Measurements from ENCODE around the gene GANC. TPM values are rescaled to one million over a fixed set of nuclear protein-coding genes. Genes with fewer than 3 reads are reported as not detected.

Gene GANC
- total and polyA plus RNA-seq, 2 donors: 12.2 to 39.3 TPM

Other genes with a start within 250 kb of the GANC start
- gene PLA2G4D, start 178.6 kb upstream of the GANC start, total RNA-seq: not detected
- 0.03 TPM for gene PLA2G4D, start 178.6 kb upstream of the GANC start, polyA plus RNA-seq
- gene PLA2G4F, start 116.6 kb upstream of the GANC start, total RNA-seq: 3.1 TPM
- 2.7 TPM for gene PLA2G4F, start 116.6 kb upstream of the GANC start, polyA plus RNA-seq
- gene VPS39, start 64.9 kb upstream of the GANC start, total RNA-seq: 57.3 TPM
- 43.8 TPM for gene VPS39, start 64.9 kb upstream of the GANC start, polyA plus RNA-seq
- gene TMEM87A, start 232 bp downstream of the GANC start, total RNA-seq: 100.0 TPM
- 35.9 TPM for gene TMEM87A, start 232 bp downstream of the GANC start, polyA plus RNA-seq
- 8.6 TPM for gene CAPN3, start 86.3 kb downstream of the GANC start, total RNA-seq
- 6.3 TPM for gene CAPN3, start 86.3 kb downstream of the GANC start, polyA plus RNA-seq
- 92.7 TPM for gene ZNF106, start 217.9 kb downstream of the GANC start, total RNA-seq
- 24.8 TPM for gene ZNF106, start 217.9 kb downstream of the GANC start, polyA plus RNA-seq
- gene SNAP23, start 222.4 kb downstream of the GANC start, total RNA-seq: 94.3 TPM
- 47.8 TPM for gene SNAP23, start 222.4 kb downstream of the GANC start, polyA plus RNA-seq